ENCODE measurements around the gene GDF9.
A peak's percentile ranks its signal among the peaks of the same experiment; 100 is the strongest.

GDF9 gene

GRCh38 chr5:132822650-132823480 is 43.4 kb downstream of the GDF9 start:
- DNase-seq (ENCODE audit: extremely low spot score): no peak
- CTCF ChIA-PET: no interaction called here
- POLR2A ChIA-PET: interaction anchor here (1.5 kb wide), 1 partner anchor 44 kb away, joined by 3 read pairs; the partner anchor contains the start of genes GDF9 and UQCRQ
- TF ChIP-seq NFRKB (IDR thresholded peaks at IDR 0.05): no peak
- TF ChIP-seq ZNF384 (IDR thresholded peaks at IDR 0.05): no peak

DNA sequence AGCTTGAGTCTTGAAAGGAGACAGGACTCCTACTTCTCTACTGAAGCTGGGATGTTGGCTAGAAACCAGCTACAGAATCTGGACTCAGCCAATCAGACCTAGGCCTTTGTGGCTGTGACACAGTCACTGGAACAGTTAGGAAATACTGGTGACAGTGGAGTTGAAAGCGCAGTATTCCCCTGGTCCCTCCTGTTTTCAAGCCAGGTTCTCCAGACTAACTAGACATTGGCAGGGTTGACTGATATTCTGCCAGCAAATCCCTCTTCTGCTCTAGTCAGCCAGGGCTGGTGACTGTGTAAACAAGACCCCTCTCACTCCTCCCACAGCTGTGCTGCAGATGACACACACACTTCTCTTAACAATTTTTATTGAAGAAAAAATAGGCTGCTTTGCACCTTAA is 44.5 kb downstream of the GDF9 start:
- no peak for DNase-seq (ENCODE audit: extremely low spot score)
- ChIA-PET POLR2A (interaction anchor here (2.5 kb wide), 1 partner anchor 9 kb away, joined by 22 read pairs; the partner anchor contains the start of gene SHROOM1), CTCF (interaction anchor here (0.6 to 3.8 kb wide), 4 partner anchors 10 to 105 kb away, joined by 5 to 40 read pairs (median 16); partner anchors contain the start of genes CCNI2 and SHROOM1)
- no peak for TF ChIP-seq ELF4 (IDR thresholded peaks at IDR 0.05)
- TF ChIP-seq CTBP1 (IDR thresholded peaks at IDR 0.05; ENCODE audit: borderline replicate concordance): no peak
- TF ChIP-seq SP1 (IDR thresholded peaks at IDR 0.05): no peak
- no peak for TF ChIP-seq ZNF384 (IDR thresholded peaks at IDR 0.05)
- TF ChIP-seq TARDBP (IDR thresholded peaks at IDR 0.05): no peak
- no peak for TF ChIP-seq BHLHE40 (IDR thresholded peaks at IDR 0.05; ENCODE audit: borderline replicate concordance)

GRCh38 chr5:132821350-132821749 is 44.9 kb downstream of the GDF9 start:
- TF ChIP-seq NFRKB (IDR thresholded peaks at IDR 0.05) (no peak), ELF4 (IDR thresholded peaks at IDR 0.05) (no peak), L3MBTL2 (conservative IDR thresholded peaks at IDR 0.05) (no peak), TARDBP (IDR thresholded peaks at IDR 0.05) (no peak), CTBP1 (IDR thresholded peaks at IDR 0.05; ENCODE audit: borderline replicate concordance) (no peak)
- TF ChIP-seq, protein P1, sequence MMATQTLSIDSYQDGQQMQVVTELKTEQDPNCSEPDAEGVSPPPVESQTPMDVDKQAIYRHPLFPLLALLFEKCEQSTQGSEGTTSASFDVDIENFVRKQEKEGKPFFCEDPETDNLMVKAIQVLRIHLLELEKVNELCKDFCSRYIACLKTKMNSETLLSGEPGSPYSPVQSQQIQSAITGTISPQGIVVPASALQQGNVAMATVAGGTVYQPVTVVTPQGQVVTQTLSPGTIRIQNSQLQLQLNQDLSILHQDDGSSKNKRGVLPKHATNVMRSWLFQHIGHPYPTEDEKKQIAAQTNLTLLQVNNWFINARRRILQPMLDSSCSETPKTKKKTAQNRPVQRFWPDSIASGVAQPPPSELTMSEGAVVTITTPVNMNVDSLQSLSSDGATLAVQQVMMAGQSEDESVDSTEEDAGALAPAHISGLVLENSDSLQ (IDR thresholded peaks at IDR 0.05): no peak
- DNase-seq (ENCODE audit: extremely low spot score): no peak
- POLR2A ChIA-PET: interaction anchor here (1.7 to 2.5 kb wide), 2 partner anchors 9 to 67 kb away, joined by 7 to 22 read pairs; partner anchors contain the start of gene SHROOM1
- CTCF ChIA-PET: interaction anchor here (0.6 to 3.8 kb wide), 10 partner anchors 10 to 412 kb away, joined by 3 to 40 read pairs (median 7); partner anchors contain the start of genes CCNI2 and SHROOM1

DNA sequence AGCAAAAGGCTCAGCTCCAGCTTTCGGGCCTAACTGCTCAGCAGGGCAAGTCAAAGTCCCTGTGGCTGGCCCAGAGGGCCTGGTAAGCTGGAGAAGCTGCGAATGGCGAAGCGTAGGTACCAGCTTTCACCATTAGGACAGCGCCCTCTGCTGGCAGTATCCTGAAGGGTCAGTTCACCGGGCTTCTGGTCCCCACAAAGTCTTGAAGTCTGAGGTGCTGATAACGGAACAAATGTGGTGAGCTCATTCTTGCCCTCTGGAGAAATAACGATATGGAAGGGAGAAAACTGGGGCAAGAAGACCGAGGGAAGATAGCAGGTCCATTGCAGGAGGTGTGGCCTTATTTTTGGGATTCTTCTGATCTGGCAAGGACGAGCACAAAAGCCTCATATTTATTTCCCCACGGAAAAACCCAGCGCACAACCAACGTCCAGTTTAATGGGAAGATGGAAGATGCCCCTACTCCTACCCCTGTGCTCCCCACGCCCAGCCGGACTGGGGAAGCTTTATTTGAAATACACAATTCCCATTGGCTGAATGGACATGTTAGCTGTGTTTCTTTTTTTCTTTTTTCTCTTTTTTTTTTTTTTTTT is 46.0 kb downstream of the GDF9 start:
- ChIA-PET POLR2A (interaction anchor here (0.8 to 2.5 kb wide), 5 partner anchors 9 to 66 kb away, joined by 3 to 22 read pairs (median 3); partner anchors contain the start of gene SHROOM1), CTCF (interaction anchor here (0.6 to 4.1 kb wide), 30 partner anchors 8 to 1230 kb away, joined by 3 to 40 read pairs (median 4); partner anchors contain the start of genes CCNI2, GDF9, KIF3A and SHROOM1)
- TF ChIP-seq BHLHE40 (IDR thresholded peaks at IDR 0.05; ENCODE audit: borderline replicate concordance) (no peak), FOXA1 (IDR thresholded peaks at IDR 0.05) (no peak), ELF4 (IDR thresholded peaks at IDR 0.05) (no peak), ZNF384 (IDR thresholded peaks at IDR 0.05) (no peak), FOXK2 (IDR thresholded peaks at IDR 0.05) (no peak), LEF1 (IDR thresholded peaks at IDR 0.05; ENCODE audit: borderline replicate concordance) (no peak), NFRKB (IDR thresholded peaks at IDR 0.05) (no peak), CTBP1 (IDR thresholded peaks at IDR 0.05; ENCODE audit: borderline replicate concordance) (no peak), SUZ12 (IDR thresholded peaks at IDR 0.05) (no peak), TARDBP (IDR thresholded peaks at IDR 0.05) (no peak), FOXM1 (IDR thresholded peaks at IDR 0.05; ENCODE audit: borderline replicate concordance) (no peak), HDGF (IDR thresholded peaks at IDR 0.05; ENCODE audit: borderline replicate concordance) (no peak), L3MBTL2 (conservative IDR thresholded peaks at IDR 0.05) (no peak), ARNT (IDR thresholded peaks at IDR 0.05) (no peak), SP1 (IDR thresholded peaks at IDR 0.05) (no peak)
- TF ChIP-seq, protein P1 (IDR thresholded peaks at IDR 0.05): no peak
- DNase-seq (ENCODE audit: extremely low spot score): peak; percentile 86

GRCh38 chr5:132819468-132819867 is 46.8 kb downstream of the GDF9 start:
- no peak for TF ChIP-seq FOXK2 (IDR thresholded peaks at IDR 0.05)
- TF ChIP-seq, protein P1 (IDR thresholded peaks at IDR 0.05): no peak
- no peak for TF ChIP-seq NFRKB (IDR thresholded peaks at IDR 0.05)
- no peak for TF ChIP-seq LEF1 (IDR thresholded peaks at IDR 0.05; ENCODE audit: borderline replicate concordance)
- TF ChIP-seq FOXA1 (IDR thresholded peaks at IDR 0.05): no peak
- no peak for TF ChIP-seq ARNT (IDR thresholded peaks at IDR 0.05)
- TF ChIP-seq CTBP1 (IDR thresholded peaks at IDR 0.05; ENCODE audit: borderline replicate concordance): no peak
- TF ChIP-seq ELF4 (IDR thresholded peaks at IDR 0.05): no peak
- no peak for TF ChIP-seq SP1 (IDR thresholded peaks at IDR 0.05)
- no peak for TF ChIP-seq TARDBP (IDR thresholded peaks at IDR 0.05)
- TF ChIP-seq ZNF384 (IDR thresholded peaks at IDR 0.05): no peak
- no peak for TF ChIP-seq HDGF (IDR thresholded peaks at IDR 0.05; ENCODE audit: borderline replicate concordance)
- TF ChIP-seq BHLHE40 (IDR thresholded peaks at IDR 0.05; ENCODE audit: borderline replicate concordance): no peak
- TF ChIP-seq SUZ12 (IDR thresholded peaks at IDR 0.05): no peak
- no peak for TF ChIP-seq FOXM1 (IDR thresholded peaks at IDR 0.05; ENCODE audit: borderline replicate concordance)
- no peak for TF ChIP-seq L3MBTL2 (conservative IDR thresholded peaks at IDR 0.05)
- no peak for DNase-seq (ENCODE audit: extremely low spot score)
- ChIA-PET CTCF (interaction anchor here (0.8 to 4.1 kb wide), 18 partner anchors 9 to 582 kb away, joined by 3 to 40 read pairs (median 6); partner anchors contain the start of genes CCNI2, GDF9, SHROOM1 and UQCRQ), POLR2A (interaction anchor here (1.2 to 2.5 kb wide), 4 partner anchors 8 to 82 kb away, joined by 3 to 22 read pairs (median 5); partner anchors contain the start of genes KIF3A and SHROOM1)
